BE2C (cell line): ENCODE results near the gene LARP6.

Source experiments
- DNase-seq: peaks from one replicate; pipeline ENCODE4 v3.0.0-alpha.2; 2020
- H3K27me3 ChIP-seq: fragments of 250-450 bp; sonication (Bioruptor Pico); 2 replicates; pipeline ENCODE4 v1.5.1; 2020; ENCODE audit warnings: mild to moderate bottlenecking
- H3K36me3 ChIP-seq: fragments of 250-450 bp; sonication (Bioruptor Pico); 2 replicates; pipeline ENCODE4 v1.5.1; 2020; ENCODE audit warnings: mild to moderate bottlenecking
- H3K4me1 ChIP-seq: fragments of 250-450 bp; sonication (Bioruptor Pico); 2 replicates; pipeline ENCODE4 v1.5.1; 2020
- H3K4me3 ChIP-seq: 2 replicates; pipeline ENCODE4 v1.5.1; 2011; ENCODE audit warnings: low read depth, low read length
- H3K9me3 ChIP-seq: fragments of 250-450 bp; sonication (Bioruptor Pico); 2 replicates; pipeline ENCODE4 v1.5.1; 2020
- TF ChIP-seq, protein P1 (sequence below): IDR thresholded peaks from 2 replicates; pipeline ENCODE4 v1.5.1; 2012; ENCODE audit warnings: mild to moderate bottlenecking, low read depth, low read length

LARP6 gene

DNA sequence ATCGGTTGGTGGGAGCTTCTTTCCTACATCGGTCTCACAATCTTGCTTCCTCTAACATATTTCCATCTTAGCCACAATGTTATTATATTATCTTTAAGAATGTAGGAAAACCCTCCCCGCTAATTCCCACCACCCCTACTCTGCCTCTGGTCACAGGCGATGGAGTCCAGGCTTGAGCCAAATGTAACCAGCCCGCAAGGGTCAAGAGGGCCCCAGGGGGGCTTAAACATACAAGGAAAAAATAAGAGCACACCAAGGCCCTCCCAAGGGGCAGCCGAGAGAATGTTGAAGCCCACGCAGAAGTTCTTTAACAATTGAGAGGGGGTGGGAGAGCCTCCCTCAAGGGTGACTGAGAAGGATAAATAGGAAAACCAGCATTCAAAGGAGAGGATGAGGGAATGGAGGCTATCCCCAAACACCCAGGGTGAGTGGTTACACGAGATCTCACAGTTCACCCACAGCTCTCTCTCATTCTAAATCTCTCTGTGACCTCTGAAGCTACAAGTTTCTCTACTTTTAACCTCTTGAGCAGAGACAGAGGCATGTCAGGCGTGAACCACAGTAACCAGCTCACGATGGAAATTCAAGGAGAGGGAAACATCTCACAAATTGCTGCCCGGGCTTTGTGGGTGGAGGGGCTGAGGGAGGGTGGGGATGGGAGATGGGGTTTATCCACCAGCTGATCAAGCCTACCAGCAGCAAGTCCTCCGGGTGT, 59.2 kb downstream of the LARP6 start:
- TF ChIP-seq, protein P1, sequence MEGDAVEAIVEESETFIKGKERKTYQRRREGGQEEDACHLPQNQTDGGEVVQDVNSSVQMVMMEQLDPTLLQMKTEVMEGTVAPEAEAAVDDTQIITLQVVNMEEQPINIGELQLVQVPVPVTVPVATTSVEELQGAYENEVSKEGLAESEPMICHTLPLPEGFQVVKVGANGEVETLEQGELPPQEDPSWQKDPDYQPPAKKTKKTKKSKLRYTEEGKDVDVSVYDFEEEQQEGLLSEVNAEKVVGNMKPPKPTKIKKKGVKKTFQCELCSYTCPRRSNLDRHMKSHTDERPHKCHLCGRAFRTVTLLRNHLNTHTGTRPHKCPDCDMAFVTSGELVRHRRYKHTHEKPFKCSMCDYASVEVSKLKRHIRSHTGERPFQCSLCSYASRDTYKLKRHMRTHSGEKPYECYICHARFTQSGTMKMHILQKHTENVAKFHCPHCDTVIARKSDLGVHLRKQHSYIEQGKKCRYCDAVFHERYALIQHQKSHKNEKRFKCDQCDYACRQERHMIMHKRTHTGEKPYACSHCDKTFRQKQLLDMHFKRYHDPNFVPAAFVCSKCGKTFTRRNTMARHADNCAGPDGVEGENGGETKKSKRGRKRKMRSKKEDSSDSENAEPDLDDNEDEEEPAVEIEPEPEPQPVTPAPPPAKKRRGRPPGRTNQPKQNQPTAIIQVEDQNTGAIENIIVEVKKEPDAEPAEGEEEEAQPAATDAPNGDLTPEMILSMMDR = no peak
- Histone ChIP-seq H3K27me3 (peaks cover 7% of the 10 kb centered on the region), H3K4me1 (no peaks in the 10 kb centered on the region), H3K4me3 (no peak overlapping the region), H3K9me3 (no peaks in the 10 kb centered on the region), H3K36me3 (no peaks in the 10 kb centered on the region)
- no peak for DNase-seq

DNA sequence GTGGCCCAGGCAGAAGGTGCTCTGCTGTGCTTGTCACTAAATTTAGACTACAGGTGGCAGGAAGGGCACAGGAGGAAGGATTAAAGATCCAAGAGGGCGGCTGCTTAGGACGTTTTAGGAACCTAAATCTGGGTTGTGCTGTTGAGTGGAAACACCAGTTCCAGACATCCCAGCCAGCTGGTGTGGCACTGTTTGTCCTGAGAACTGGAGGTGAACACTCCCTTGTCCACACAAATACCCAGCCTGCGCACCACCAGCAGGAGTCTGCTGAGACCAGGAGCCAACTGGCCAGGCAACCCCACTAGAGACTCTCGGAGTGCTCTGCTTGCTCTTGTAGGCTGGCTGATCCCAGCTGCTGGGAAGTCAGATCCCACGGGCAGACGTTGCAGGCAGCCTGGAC, 60.3 kb downstream of the LARP6 start:
- TF ChIP-seq, protein P1 = no peak
- H3K9me3 ChIP-seq = no peaks in the 10 kb centered on the region
- H3K36me3 ChIP-seq = no peaks in the 10 kb centered on the region
- H3K4me3 ChIP-seq = no peak overlapping the region
- H3K27me3 ChIP-seq = peaks cover 7% of the 10 kb centered on the region
- no peaks in the 10 kb centered on the region for H3K4me1 ChIP-seq
- DNase-seq = no peak

DNA sequence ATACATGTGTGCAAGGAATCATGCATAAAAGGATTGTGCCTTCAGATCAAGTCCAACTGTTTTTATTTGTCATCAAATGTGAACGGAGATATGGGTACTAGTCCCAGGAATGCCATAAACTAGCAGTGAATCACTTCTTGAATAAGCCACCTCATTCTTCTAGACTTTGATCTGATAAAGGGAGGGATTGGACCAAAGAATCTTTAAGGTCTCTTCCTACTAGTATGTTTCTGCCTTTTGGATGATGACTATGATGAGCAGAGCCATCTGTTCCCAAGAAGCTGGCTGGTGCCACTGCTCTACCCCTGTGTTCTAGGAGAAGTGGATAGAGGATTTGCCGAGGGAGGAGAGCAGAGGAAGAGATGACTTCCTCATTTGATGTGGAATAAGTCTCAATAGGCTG, 61.8 kb downstream of the LARP6 start:
- no peak overlapping the region for H3K4me3 ChIP-seq
- DNase-seq = no peak

DNA sequence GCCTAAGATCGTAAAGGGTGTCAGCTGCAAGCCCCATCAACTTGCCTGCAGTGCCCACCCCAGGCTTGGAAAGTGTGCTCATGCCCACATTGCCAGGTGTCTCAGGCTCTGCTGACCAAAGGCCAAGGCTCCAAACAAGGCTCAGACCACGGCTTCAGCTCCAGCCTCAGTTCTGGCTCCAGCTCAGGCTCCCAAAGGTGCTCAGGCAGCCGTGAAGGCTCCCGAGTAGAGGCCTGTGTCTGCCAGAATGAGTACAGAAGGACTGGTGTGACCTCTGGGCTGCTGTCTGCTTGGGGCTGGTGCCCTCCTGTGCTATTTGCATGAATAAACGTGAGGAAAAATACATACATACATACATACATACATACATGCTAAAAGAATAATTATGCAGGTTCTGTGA, 62.7 kb downstream of the LARP6 start:
- no peak overlapping the region for H3K4me3 ChIP-seq
- H3K9me3 ChIP-seq = no peaks in the 10 kb centered on the region
- H3K27me3 ChIP-seq = peaks cover 7% of the 10 kb centered on the region
- H3K4me1 ChIP-seq = no peaks in the 10 kb centered on the region
- DNase-seq = no peak
- no peaks in the 10 kb centered on the region for H3K36me3 ChIP-seq
- TF ChIP-seq, protein P1 = no peak

More for the DNA sequence above, 61.8 kb downstream of the LARP6 start:
- Histone ChIP-seq H3K27me3 (peaks cover 7% of the 10 kb centered on the region), H3K9me3 (no peaks in the 10 kb centered on the region), H3K4me1 (no peaks in the 10 kb centered on the region), H3K36me3 (no peaks in the 10 kb centered on the region)
- TF ChIP-seq, protein P1 = no peak

DNA sequence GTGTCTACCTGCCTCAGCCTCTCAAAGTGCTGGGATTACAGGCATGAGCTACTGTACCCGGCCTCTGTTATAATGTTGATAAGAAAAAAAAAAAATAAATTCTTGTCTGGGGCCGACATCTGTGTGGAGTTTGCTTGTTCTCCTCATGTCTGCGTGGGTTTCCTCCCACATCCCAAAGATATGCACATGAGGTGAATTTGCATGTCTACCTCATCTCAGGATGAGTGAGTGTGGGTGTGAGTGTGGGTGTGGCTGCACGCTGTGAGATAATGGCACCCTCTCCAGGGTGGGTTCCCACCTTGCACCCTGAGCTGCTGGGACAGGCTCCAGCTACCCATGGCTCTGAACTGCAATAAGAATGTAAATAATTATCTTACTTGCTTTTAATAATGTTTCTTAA, 64.7 kb downstream of the LARP6 start:
- Histone ChIP-seq H3K9me3 (no peaks in the 10 kb centered on the region), H3K27me3 (peaks cover 7% of the 10 kb centered on the region), H3K36me3 (no peaks in the 10 kb centered on the region), H3K4me3 (no peak overlapping the region), H3K4me1 (no peaks in the 10 kb centered on the region)
- TF ChIP-seq, protein P1 = no peak
- DNase-seq = no peak
